Inferior parietal cortex (tissue), 1 donor: ENCODE data around the gene PPIG.
"Not testable (repeated sequence)": the region's sequence is repeated elsewhere in the genome, so short reads cannot be mapped to it uniquely, and the experiment has no call there.

ENCODE experiments used
- DNase-seq: peaks from one replicate; pipeline ENCODE4 v3.0.0-alpha.2; 2016; ENCODE audit errors: extremely low spot score

Gene PPIG

GRCh38 chr2:169590804-169591203 lies 6.7 kb downstream of the PPIG start:
- no peak for DNase-seq

GRCh38 chr2:169596546-169596945 lies 12.4 kb downstream of the PPIG start:
- DNase-seq = not testable (repeated sequence)

- no peak for DNase-seq
Measured at GRCh38 chr2:169598982-169599381, 14.8 kb downstream of the PPIG start.

GRCh38 chr2:169599568-169599967 lies 15.4 kb downstream of the PPIG start:
- DNase-seq = no peak

GRCh38 chr2:169609264-169609663 lies 25.1 kb downstream of the PPIG start:
- no peak for DNase-seq

- DNase-seq = no peak
Measured at GRCh38 chr2:169613876-169614275, 29.7 kb downstream of the PPIG start.

- DNase-seq = not testable (repeated sequence)
Measured at GRCh38 chr2:169615982-169616381, 31.8 kb downstream of the PPIG start.

- DNase-seq = no peak
Measured at GRCh38 chr2:169619946-169620345, 35.8 kb downstream of the PPIG start.

- DNase-seq = no peak
Measured at GRCh38 chr2:169620509-169620908, 36.4 kb downstream of the PPIG start.

- no peak for DNase-seq
Measured at GRCh38 chr2:169623235-169623634, 39.1 kb downstream of the PPIG start.

GRCh38 chr2:169625781-169626180 lies 41.6 kb downstream of the PPIG start:
- no peak for DNase-seq

- no peak for DNase-seq
Measured at GRCh38 chr2:169636440-169637097, 52.4 kb downstream of the PPIG start.

- no peak for DNase-seq
Measured at GRCh38 chr2:169637620-169638019, 53.5 kb downstream of the PPIG start.

- no peak for DNase-seq
Measured at GRCh38 chr2:169640104-169640503, 56.0 kb downstream of the PPIG start.

- DNase-seq = no peak
Measured at GRCh38 chr2:169641464-169641863, 57.3 kb downstream of the PPIG start.

GRCh38 chr2:169644173-169644572 lies 60.0 kb downstream of the PPIG start:
- no peak for DNase-seq

- DNase-seq = no peak
Measured at GRCh38 chr2:169647496-169647895, 63.3 kb downstream of the PPIG start.

- DNase-seq = no peak
Measured at GRCh38 chr2:169649278-169649677, 65.1 kb downstream of the PPIG start.

GRCh38 chr2:169653636-169654035 lies 69.5 kb downstream of the PPIG start:
- DNase-seq = no peak

GRCh38 chr2:169656164-169656563 lies 72.0 kb downstream of the PPIG start:
- DNase-seq = no peak

GRCh38 chr2:169658877-169659276 lies 74.7 kb downstream of the PPIG start:
- no peak for DNase-seq

GRCh38 chr2:169659320-169659719 lies 75.2 kb downstream of the PPIG start:
- no peak for DNase-seq

GRCh38 chr2:169661265-169661664 lies 77.1 kb downstream of the PPIG start:
- DNase-seq = no peak

- no peak for DNase-seq
Measured at GRCh38 chr2:169662744-169663143, 78.6 kb downstream of the PPIG start.
